Measurements from ENCODE around the gene EPHB6.

The EPHB6 gene

GRCh38 chr7:142813226-142813625, 41.6 kb upstream of the EPHB6 start:
- DNase-seq (ENCODE audit: low read depth in 1 of 2, low spot score in 1 of 2), result peak in 1 of 2 experiments; percentile 55
- in situ Hi-C loops (cut with HindIII; ENCODE audit: low pct_unique_long_range_greater_than_20kb, low sequenced_read_pairs), result no loop called here
- TF ChIP-seq JUND (IDR thresholded peaks at IDR 0.05; ENCODE audit: low read depth), result no peak

- no peak for DNase-seq (ENCODE audit: low read depth in 1 of 2, low spot score in 1 of 2)
- in situ Hi-C loops (cut with HindIII; ENCODE audit: low pct_unique_long_range_greater_than_20kb, low sequenced_read_pairs), result no loop called here
- no peak for TF ChIP-seq JUND (IDR thresholded peaks at IDR 0.05; ENCODE audit: low read depth)
These were observed 41.2 kb upstream of the EPHB6 start for GRCh38 chr7:142813699-142814098.

GRCh38 chr7:142814451-142814850, 40.4 kb upstream of the EPHB6 start:
- TF ChIP-seq JUND (IDR thresholded peaks at IDR 0.05; ENCODE audit: low read depth), result no peak
- in situ Hi-C loops (cut with HindIII; ENCODE audit: low pct_unique_long_range_greater_than_20kb, low sequenced_read_pairs), result no loop called here
- no peak for DNase-seq (ENCODE audit: low read depth in 1 of 2, low spot score in 1 of 2)

- in situ Hi-C loops (cut with HindIII; ENCODE audit: low pct_unique_long_range_greater_than_20kb, low sequenced_read_pairs), result no loop called here
- TF ChIP-seq JUND (IDR thresholded peaks at IDR 0.05; ENCODE audit: low read depth), result no peak
- no peak for DNase-seq (ENCODE audit: low read depth in 1 of 2, low spot score in 1 of 2)
These were observed 39.7 kb upstream of the EPHB6 start for GRCh38 chr7:142815134-142815533.

GRCh38 chr7:142817506-142817905, 37.4 kb upstream of the EPHB6 start:
- DNase-seq (ENCODE audit: low read depth in 1 of 2, low spot score in 1 of 2), result no peak
- in situ Hi-C loops (cut with HindIII; ENCODE audit: low pct_unique_long_range_greater_than_20kb, low sequenced_read_pairs), result no loop called here
- TF ChIP-seq JUND (IDR thresholded peaks at IDR 0.05; ENCODE audit: low read depth), result no peak

GRCh38 chr7:142819530-142819929, 35.3 kb upstream of the EPHB6 start:
- DNase-seq (ENCODE audit: low read depth in 1 of 2, low spot score in 1 of 2), result no peak
- no peak for TF ChIP-seq JUND (IDR thresholded peaks at IDR 0.05; ENCODE audit: low read depth)
- in situ Hi-C loops (cut with HindIII; ENCODE audit: low pct_unique_long_range_greater_than_20kb, low sequenced_read_pairs), result no loop called here

GRCh38 chr7:142822714-142823113, 32.2 kb upstream of the EPHB6 start:
- TF ChIP-seq JUND (IDR thresholded peaks at IDR 0.05; ENCODE audit: low read depth), result no peak
- DNase-seq (ENCODE audit: low read depth in 1 of 2, low spot score in 1 of 2), result no peak
- in situ Hi-C loops (cut with HindIII; ENCODE audit: low pct_unique_long_range_greater_than_20kb, low sequenced_read_pairs), result no loop called here

GRCh38 chr7:142827951-142828500, 26.9 kb upstream of the EPHB6 start:
- TF ChIP-seq JUND (IDR thresholded peaks at IDR 0.05; ENCODE audit: low read depth), result no peak
- no peak for DNase-seq (ENCODE audit: low read depth in 1 of 2, low spot score in 1 of 2)
- in situ Hi-C loops (cut with HindIII; ENCODE audit: low pct_unique_long_range_greater_than_20kb, low sequenced_read_pairs), result no loop called here

GRCh38 chr7:142832417-142832816, 22.5 kb upstream of the EPHB6 start:
- in situ Hi-C loops (cut with HindIII; ENCODE audit: low pct_unique_long_range_greater_than_20kb, low sequenced_read_pairs), result no loop called here
- no peak for DNase-seq (ENCODE audit: low read depth in 1 of 2, low spot score in 1 of 2)
- no peak for TF ChIP-seq JUND (IDR thresholded peaks at IDR 0.05; ENCODE audit: low read depth)

- DNase-seq (ENCODE audit: low read depth in 1 of 2, low spot score in 1 of 2), result no peak
- in situ Hi-C loops (cut with HindIII; ENCODE audit: low pct_unique_long_range_greater_than_20kb, low sequenced_read_pairs), result no loop called here
These were observed 21.5 kb upstream of the EPHB6 start for GRCh38 chr7:142833174-142834048.

GRCh38 chr7:142835487-142835886, 19.4 kb upstream of the EPHB6 start:
- TF ChIP-seq JUND (IDR thresholded peaks at IDR 0.05; ENCODE audit: low read depth), result no peak
- in situ Hi-C loops (cut with HindIII; ENCODE audit: low pct_unique_long_range_greater_than_20kb, low sequenced_read_pairs), result no loop called here
- no peak for DNase-seq (ENCODE audit: low read depth in 1 of 2, low spot score in 1 of 2)

More at GRCh38 chr7:142833174-142834048, 21.5 kb upstream of the EPHB6 start:
- TF ChIP-seq JUND (IDR thresholded peaks at IDR 0.05; ENCODE audit: low read depth), result no peak

- in situ Hi-C loops (cut with HindIII; ENCODE audit: low pct_unique_long_range_greater_than_20kb, low sequenced_read_pairs), result no loop called here
- DNase-seq (ENCODE audit: low read depth in 1 of 2, low spot score in 1 of 2), result no peak
- TF ChIP-seq JUND (IDR thresholded peaks at IDR 0.05; ENCODE audit: low read depth), result no peak
These were observed 18.4 kb upstream of the EPHB6 start for GRCh38 chr7:142836426-142836825.

- DNase-seq (ENCODE audit: low read depth in 1 of 2, low spot score in 1 of 2), result no peak
- in situ Hi-C loops (cut with HindIII; ENCODE audit: low pct_unique_long_range_greater_than_20kb, low sequenced_read_pairs), result no loop called here
- no peak for TF ChIP-seq JUND (IDR thresholded peaks at IDR 0.05; ENCODE audit: low read depth)
These were observed 16.2 kb upstream of the EPHB6 start for GRCh38 chr7:142838461-142839213.
